ENCODE measurements around the gene HAUS1.

DNA sequence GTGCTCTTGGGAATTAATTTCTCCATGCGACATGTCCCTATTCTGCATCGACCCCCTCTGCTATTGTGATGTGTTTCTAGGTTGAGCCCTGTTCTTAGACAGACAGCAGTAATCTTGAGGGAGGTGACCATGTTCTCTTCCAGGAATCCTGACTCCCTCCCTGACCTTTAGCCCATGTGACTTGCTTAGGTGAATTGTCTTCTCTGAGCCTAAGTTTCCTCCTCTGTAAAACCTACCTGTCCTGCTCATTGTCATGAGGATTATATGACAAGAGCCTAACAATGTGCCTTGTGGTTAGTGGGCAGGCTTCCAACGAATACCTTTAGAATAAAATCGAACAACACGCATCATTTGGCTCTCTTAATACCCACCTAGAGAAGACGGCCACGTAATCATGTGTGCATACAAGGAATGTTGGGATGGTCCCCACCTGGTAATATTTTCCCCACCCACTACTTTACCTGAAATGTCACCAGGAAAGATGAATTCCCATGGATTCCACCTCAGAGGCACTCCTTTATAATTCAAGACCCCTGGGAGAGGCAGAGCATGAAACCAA, 59.8 kb downstream of the HAUS1 start:
- TF ChIP-seq, protein P1, sequence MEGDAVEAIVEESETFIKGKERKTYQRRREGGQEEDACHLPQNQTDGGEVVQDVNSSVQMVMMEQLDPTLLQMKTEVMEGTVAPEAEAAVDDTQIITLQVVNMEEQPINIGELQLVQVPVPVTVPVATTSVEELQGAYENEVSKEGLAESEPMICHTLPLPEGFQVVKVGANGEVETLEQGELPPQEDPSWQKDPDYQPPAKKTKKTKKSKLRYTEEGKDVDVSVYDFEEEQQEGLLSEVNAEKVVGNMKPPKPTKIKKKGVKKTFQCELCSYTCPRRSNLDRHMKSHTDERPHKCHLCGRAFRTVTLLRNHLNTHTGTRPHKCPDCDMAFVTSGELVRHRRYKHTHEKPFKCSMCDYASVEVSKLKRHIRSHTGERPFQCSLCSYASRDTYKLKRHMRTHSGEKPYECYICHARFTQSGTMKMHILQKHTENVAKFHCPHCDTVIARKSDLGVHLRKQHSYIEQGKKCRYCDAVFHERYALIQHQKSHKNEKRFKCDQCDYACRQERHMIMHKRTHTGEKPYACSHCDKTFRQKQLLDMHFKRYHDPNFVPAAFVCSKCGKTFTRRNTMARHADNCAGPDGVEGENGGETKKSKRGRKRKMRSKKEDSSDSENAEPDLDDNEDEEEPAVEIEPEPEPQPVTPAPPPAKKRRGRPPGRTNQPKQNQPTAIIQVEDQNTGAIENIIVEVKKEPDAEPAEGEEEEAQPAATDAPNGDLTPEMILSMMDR (IDR thresholded peaks at IDR 0.05) = no peak
- TF ChIP-seq RELA (CRISPR knock-in tag; IDR thresholded peaks at IDR 0.05; ENCODE audit: borderline replicate concordance) (no peak), ZNF121 (CRISPR knock-in tag; IDR thresholded peaks at IDR 0.05) (no peak), IRF2 (CRISPR knock-in tag; IDR thresholded peaks at IDR 0.05; ENCODE audit: borderline replicate concordance, low read depth) (no peak), FOXK1 (CRISPR knock-in tag; IDR thresholded peaks at IDR 0.05) (no peak), ELF4 (CRISPR knock-in tag; IDR thresholded peaks at IDR 0.05; ENCODE audit: low read depth) (no peak), NR3C1 (CRISPR knock-in tag; conservative IDR thresholded peaks at IDR 0.05; ENCODE audit: low read depth) (no peak)
- TF ChIP-seq, protein P2, sequence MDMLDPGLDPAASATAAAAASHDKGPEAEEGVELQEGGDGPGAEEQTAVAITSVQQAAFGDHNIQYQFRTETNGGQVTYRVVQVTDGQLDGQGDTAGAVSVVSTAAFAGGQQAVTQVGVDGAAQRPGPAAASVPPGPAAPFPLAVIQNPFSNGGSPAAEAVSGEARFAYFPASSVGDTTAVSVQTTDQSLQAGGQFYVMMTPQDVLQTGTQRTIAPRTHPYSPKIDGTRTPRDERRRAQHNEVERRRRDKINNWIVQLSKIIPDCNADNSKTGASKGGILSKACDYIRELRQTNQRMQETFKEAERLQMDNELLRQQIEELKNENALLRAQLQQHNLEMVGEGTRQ (CRISPR knock-in tag; IDR thresholded peaks at IDR 0.05) = no peak
- TF ChIP-seq, protein P3, sequence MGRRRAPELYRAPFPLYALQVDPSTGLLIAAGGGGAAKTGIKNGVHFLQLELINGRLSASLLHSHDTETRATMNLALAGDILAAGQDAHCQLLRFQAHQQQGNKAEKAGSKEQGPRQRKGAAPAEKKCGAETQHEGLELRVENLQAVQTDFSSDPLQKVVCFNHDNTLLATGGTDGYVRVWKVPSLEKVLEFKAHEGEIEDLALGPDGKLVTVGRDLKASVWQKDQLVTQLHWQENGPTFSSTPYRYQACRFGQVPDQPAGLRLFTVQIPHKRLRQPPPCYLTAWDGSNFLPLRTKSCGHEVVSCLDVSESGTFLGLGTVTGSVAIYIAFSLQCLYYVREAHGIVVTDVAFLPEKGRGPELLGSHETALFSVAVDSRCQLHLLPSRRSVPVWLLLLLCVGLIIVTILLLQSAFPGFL (CRISPR knock-in tag; IDR thresholded peaks at IDR 0.05; ENCODE audit: borderline replicate concordance) = no peak

Measured in WTC11 (cell line).